GM18909 (cell line): ENCODE data around the gene SPTLC2.

ENCODE experiments used
- ATAC-seq: cut with Tn5 transposase; IDR thresholded peaks from one replicate; pipeline ENCODE4 v1.9.1; 2021; ENCODE audit warnings: mild to moderate bottlenecking; ENCODE audit not compliant: unreplicated experiment, poor library complexity

SPTLC2 gene

GRCh38 chr14:77623201-77623600 is 6.8 kb upstream of the SPTLC2 start:
- ATAC-seq: no peak

GRCh38 chr14:77622366-77622961 is 6.0 kb upstream of the SPTLC2 start:
- ATAC-seq: no peak

- no peak for ATAC-seq
These were observed 3.9 kb upstream of the SPTLC2 start for GRCh38 chr14:77620222-77620870.

GRCh38 chr14:77618381-77618970 is 2.0 kb upstream of the SPTLC2 start:
- no peak for ATAC-seq

- ATAC-seq: peak; percentile 27
These were observed 344 bp downstream of the SPTLC2 start for GRCh38 chr14:77616133-77616453.

GRCh38 chr14:77615361-77616132 is 890 bp downstream of the SPTLC2 start:
- ATAC-seq: no peak

GRCh38 chr14:77613201-77613600 is 3.2 kb downstream of the SPTLC2 start:
- no peak for ATAC-seq

- ATAC-seq: no peak
These were observed 4.3 kb downstream of the SPTLC2 start for GRCh38 chr14:77612011-77612620.

- ATAC-seq: no peak
These were observed 5.9 kb downstream of the SPTLC2 start for GRCh38 chr14:77610553-77610952.

- no peak for ATAC-seq
These were observed 6.5 kb downstream of the SPTLC2 start for GRCh38 chr14:77609922-77610321.

GRCh38 chr14:77607741-77608302 is 8.6 kb downstream of the SPTLC2 start:
- peak; percentile 65 for ATAC-seq

GRCh38 chr14:77605392-77605972 is 11.0 kb downstream of the SPTLC2 start:
- no peak for ATAC-seq

- no peak for ATAC-seq
These were observed 12.7 kb downstream of the SPTLC2 start for GRCh38 chr14:77603654-77604255.

GRCh38 chr14:77603031-77603430 is 13.4 kb downstream of the SPTLC2 start:
- no peak for ATAC-seq

- ATAC-seq: no peak
These were observed 14.4 kb downstream of the SPTLC2 start for GRCh38 chr14:77601846-77602619.

- ATAC-seq: no peak
These were observed 16.5 kb downstream of the SPTLC2 start for GRCh38 chr14:77599889-77600288.

GRCh38 chr14:77598366-77599070 is 17.9 kb downstream of the SPTLC2 start:
- ATAC-seq: no peak

- peak; percentile 70 for ATAC-seq
These were observed 22.9 kb downstream of the SPTLC2 start for GRCh38 chr14:77593501-77593961.
